HEK293 (cell line): ENCODE measurements around the gene ANKH.

Experiments
- TRIM28 ChIP-seq: IDR thresholded peaks from 2 replicates; pipeline ENCODE4 v1.6.1; 2011; ENCODE audit warnings: low read length, control low read depth, borderline replicate concordance
- ZNF133 ChIP-seq: fragments of 450-650 bp; formaldehyde crosslinking; IDR thresholded peaks from 2 replicates; pipeline ENCODE4 v1.5.1; 2016; ENCODE audit warnings: missing biosample characterization, missing genetic modification characterization
- TF ChIP-seq, protein P1 (sequence below): fragments of 450-650 bp; formaldehyde crosslinking; IDR thresholded peaks from 2 replicates; pipeline ENCODE4 v1.5.1; 2016; ENCODE audit warnings: missing biosample characterization, missing genetic modification characterization

- TF ChIP-seq TRIM28 (no peak), ZNF133 (no peak)
- TF ChIP-seq, protein P1, sequence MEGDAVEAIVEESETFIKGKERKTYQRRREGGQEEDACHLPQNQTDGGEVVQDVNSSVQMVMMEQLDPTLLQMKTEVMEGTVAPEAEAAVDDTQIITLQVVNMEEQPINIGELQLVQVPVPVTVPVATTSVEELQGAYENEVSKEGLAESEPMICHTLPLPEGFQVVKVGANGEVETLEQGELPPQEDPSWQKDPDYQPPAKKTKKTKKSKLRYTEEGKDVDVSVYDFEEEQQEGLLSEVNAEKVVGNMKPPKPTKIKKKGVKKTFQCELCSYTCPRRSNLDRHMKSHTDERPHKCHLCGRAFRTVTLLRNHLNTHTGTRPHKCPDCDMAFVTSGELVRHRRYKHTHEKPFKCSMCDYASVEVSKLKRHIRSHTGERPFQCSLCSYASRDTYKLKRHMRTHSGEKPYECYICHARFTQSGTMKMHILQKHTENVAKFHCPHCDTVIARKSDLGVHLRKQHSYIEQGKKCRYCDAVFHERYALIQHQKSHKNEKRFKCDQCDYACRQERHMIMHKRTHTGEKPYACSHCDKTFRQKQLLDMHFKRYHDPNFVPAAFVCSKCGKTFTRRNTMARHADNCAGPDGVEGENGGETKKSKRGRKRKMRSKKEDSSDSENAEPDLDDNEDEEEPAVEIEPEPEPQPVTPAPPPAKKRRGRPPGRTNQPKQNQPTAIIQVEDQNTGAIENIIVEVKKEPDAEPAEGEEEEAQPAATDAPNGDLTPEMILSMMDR (tag by site-specific recombination): no peak
These were observed 176.4 kb downstream of the ANKH start for GRCh38 chr5:14695152-14695551.
